ENCODE measurements around the gene HBE1. TPM values are rescaled to one million over a fixed set of nuclear protein-coding genes. Genes with fewer than 3 reads are reported as not detected.

The HBE1 gene
- total and polyA plus RNA-seq, 2 of the 4 experiments (the other 2 are of a cell fraction): 3.2 to 12.7 TPM

DNA sequence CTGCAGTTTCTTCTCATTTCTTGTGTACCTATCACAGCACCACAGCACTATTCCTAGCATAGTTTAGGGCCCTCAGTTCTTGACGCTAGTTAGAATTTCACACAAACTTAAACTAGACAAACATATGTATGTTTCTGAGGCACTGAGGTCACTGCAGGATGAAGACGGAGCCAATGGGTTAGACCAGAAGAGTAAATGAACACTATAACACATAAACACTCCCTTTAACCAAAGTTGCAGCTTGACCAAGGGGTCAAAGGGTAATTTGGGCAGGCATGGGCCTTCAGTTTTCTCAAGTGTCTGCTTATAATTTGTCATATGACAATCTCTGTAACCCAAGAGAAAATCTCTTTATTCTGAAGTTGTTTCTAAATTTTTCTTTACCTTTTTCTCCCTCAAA is 12.9 kb upstream of the HBE1 start:
- Histone ChIP-seq H3K9me1 (ENCODE audit: insufficient read depth, low read length) (peaks cover 7% of the 10 kb centered on the region; the same call in 1 of the 2 replicates), H4K91ac (ENCODE audit: insufficient read depth, low read depth, low read length) (peak overlapping the region; percentile 92), H3K27me3 (ENCODE audit: control insufficient read depth, insufficient read depth, low read length) (no peaks in the 10 kb centered on the region), H2AK9ac (replicated peaks; ENCODE audit: low read depth, low read length, poor library complexity) (no peak overlapping the region), H3K4me3 (ENCODE audit: insufficient read depth, low read depth, low read length) (no peak overlapping the region), H4K20me1 (ENCODE audit: insufficient read depth, low read length) (no peaks in the 10 kb centered on the region), H2BK20ac (ENCODE audit: low read depth, low read length) (peak overlapping the region; percentile 94), H3K27ac (ENCODE audit: insufficient read depth, low read length) (no peak overlapping the region), H3K4ac (ENCODE audit: low read depth, low read length) (peak overlapping the region; percentile 83; the same call in 1 of the 2 replicates), H4K8ac (ENCODE audit: low read depth in 2 of 2, low read length in 2 of 2) (peak overlapping the region; percentile 78 to 97; a peak in 3 of 4 replicates), H4K5ac (ENCODE audit: low read depth, low read length) (peak overlapping the region; percentile 98), H2BK15ac (ENCODE audit: low read depth, low read length) (peak overlapping the region; percentile 48), H2AK5ac (ENCODE audit: low read depth, low read length) (peak overlapping the region; percentile 81), H3K14ac (replicated peaks; ENCODE audit: low read depth, low read length) (peak overlapping the region; percentile 68), H3K9me3 (ENCODE audit: control insufficient read depth, insufficient read depth, low read length) (no peaks in the 10 kb centered on the region), H3K23ac (ENCODE audit: low read depth, low read length) (0 out of 2 replicates have a peak overlapping the region, but pooled peaks have one; percentile 17), H3K9ac (ENCODE audit: low read depth, low read length) (no peak overlapping the region), H3K4me2 (ENCODE audit: low read depth, low read length) (no peak overlapping the region), H3K79me1 (ENCODE audit: low read depth in 1 of 2, low read length in 2 of 2) (no peaks in the 10 kb centered on the region), H3K18ac (ENCODE audit: low read depth, low read length) (peak overlapping the region; percentile 99; the same call in 1 of the 2 replicates), H2BK5ac (ENCODE audit: low read depth, low read length, poor library complexity, severe bottlenecking) (peak overlapping the region; percentile 94), H3K56ac (ENCODE audit: extremely low read depth, insufficient read depth, low read length) (no peak overlapping the region), H2BK120ac (ENCODE audit: low read depth, low read length) (peak overlapping the region; percentile 91), H3K4me1 (ENCODE audit: control insufficient read depth, insufficient read depth, low read length) (peaks cover 17% of the 10 kb centered on the region), H3K36me3 (ENCODE audit: control insufficient read depth, insufficient read depth, low read length) (no peaks in the 10 kb centered on the region), H2AFZ (replicated peaks; ENCODE audit: low read length, poor library complexity) (no peak overlapping the region)
- no CpG with 5 or more reads among the region's 2 CpGs for WGBS, 2 experiments (ENCODE audit: extremely low coverage in 2 of 2, insufficient read length in 1 of 2)
- dilution Hi-C loops (cut with HindIII; ENCODE audit: low sequenced_read_pairs, unreplicated experiment) (no loop called here), in situ Hi-C loops (cut with MboI; ENCODE audit: low sequenced_read_pairs) (loop anchor here (10.0 kb wide), 1 partner anchor 82 kb away; no protein-coding TSS in a partner anchor), intact Hi-C loops (cut with micrococcal nuclease) (no loop called here)
- TF ChIP-seq CHD1 (IDR thresholded peaks at IDR 0.05; ENCODE audit: low read depth, low read length): no peak
- TF ChIP-seq POLR2A (IDR thresholded peaks at IDR 0.05; ENCODE audit: low read depth, low read length): no peak
- no peak for TF ChIP-seq CEBPB (IDR thresholded peaks at IDR 0.05; ENCODE audit: low read depth, low read length)
- TF ChIP-seq, protein P1, sequence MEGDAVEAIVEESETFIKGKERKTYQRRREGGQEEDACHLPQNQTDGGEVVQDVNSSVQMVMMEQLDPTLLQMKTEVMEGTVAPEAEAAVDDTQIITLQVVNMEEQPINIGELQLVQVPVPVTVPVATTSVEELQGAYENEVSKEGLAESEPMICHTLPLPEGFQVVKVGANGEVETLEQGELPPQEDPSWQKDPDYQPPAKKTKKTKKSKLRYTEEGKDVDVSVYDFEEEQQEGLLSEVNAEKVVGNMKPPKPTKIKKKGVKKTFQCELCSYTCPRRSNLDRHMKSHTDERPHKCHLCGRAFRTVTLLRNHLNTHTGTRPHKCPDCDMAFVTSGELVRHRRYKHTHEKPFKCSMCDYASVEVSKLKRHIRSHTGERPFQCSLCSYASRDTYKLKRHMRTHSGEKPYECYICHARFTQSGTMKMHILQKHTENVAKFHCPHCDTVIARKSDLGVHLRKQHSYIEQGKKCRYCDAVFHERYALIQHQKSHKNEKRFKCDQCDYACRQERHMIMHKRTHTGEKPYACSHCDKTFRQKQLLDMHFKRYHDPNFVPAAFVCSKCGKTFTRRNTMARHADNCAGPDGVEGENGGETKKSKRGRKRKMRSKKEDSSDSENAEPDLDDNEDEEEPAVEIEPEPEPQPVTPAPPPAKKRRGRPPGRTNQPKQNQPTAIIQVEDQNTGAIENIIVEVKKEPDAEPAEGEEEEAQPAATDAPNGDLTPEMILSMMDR (conservative IDR thresholded peaks at IDR 0.05; ENCODE audit: low read depth, low read length): no peak
- TF ChIP-seq MXI1 (IDR thresholded peaks at IDR 0.05; ENCODE audit: borderline replicate concordance, low read depth, low read length): no peak
- no peak for TF ChIP-seq MAFK (IDR thresholded peaks at IDR 0.05; ENCODE audit: low read depth, low read length)
- no peak for TF ChIP-seq RCOR1 (IDR thresholded peaks at IDR 0.05; ENCODE audit: insufficient replicate concordance, low read length)
- no peak for TF ChIP-seq ELK1 (IDR thresholded peaks at IDR 0.05; ENCODE audit: borderline replicate concordance, low read depth, low read length)
- TF ChIP-seq MAZ (IDR thresholded peaks at IDR 0.05; ENCODE audit: borderline replicate concordance, low read depth, low read length): no peak
- TF ChIP-seq FOS (IDR thresholded peaks at IDR 0.05; ENCODE audit: low read depth, low read length): no peak
- TF ChIP-seq NFE2L2 (IDR thresholded peaks at IDR 0.05; ENCODE audit: low read depth, low read length): no peak
- TF ChIP-seq USF2 (IDR thresholded peaks at IDR 0.05; ENCODE audit: low read depth, low read length): no peak
- no peak for TF ChIP-seq BHLHE40 (IDR thresholded peaks at IDR 0.05; ENCODE audit: low read depth, low read length)
- TF ChIP-seq SMC3 (IDR thresholded peaks at IDR 0.05; ENCODE audit: low read depth, low read length): no peak
- no peak for DNase-seq
- no peak for ATAC-seq (ENCODE audit: low read depth)
- ChIA-PET POLR2A (ENCODE audit: unreplicated experiment) (no interaction called here), CTCF (interaction anchor here (0.6 to 1.2 kb wide), 2 partner anchors 8 to 68 kb away, joined by 3 read pairs; no protein-coding TSS in a partner anchor)
- BruUV-seq (replicated peaks): no TSS peak
